ENCODE measurements around the gene THOC6.

DNA sequence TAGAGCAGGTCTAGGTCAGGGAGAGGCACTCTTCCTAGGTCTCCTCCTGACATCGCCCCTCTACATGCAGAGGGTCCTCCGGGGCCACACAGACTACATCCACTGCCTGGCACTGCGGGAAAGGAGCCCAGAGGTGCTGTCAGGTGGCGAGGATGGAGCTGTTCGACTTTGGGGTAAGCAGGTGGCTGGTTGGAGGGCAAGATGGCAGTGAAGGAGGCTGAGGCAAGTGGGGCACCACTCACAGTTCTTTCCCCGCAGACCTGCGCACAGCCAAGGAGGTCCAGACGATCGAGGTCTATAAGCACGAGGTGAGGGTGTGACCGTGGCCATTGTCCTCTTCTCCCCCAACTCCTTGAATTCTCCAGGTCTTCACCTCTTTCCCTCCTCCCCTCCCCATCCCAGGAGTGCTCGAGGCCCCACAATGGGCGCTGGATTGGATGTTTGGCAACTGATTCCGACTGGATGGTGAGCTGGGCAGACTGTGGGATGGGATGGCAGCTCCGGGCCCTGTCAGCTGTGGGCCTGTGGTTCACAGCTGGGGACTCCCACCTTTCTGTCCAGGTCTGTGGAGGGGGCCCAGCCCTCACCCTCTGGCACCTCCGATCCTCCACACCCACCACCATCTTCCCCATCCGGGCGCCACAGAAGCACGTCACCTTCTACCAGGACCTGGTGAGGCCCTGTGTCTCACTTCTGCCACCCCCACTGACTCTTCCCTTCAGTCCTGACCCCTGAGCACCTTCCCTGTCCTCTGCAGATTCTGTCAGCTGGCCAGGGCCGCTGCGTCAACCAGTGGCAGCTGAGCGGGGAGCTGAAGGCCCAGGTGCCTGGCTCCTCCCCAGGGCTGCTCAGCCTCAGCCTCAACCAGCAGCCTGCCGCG is 3.0 kb downstream of the THOC6 start:
- TF ChIP-seq EZH2phosphoT487 (IDR thresholded peaks at IDR 0.05; ENCODE audit: low read length) (no peak), EZH2 (optimal IDR thresholded peaks at IDR 0.05; ENCODE audit: low read depth, low read length) (no peak)
- TF ChIP-seq, protein P1, sequence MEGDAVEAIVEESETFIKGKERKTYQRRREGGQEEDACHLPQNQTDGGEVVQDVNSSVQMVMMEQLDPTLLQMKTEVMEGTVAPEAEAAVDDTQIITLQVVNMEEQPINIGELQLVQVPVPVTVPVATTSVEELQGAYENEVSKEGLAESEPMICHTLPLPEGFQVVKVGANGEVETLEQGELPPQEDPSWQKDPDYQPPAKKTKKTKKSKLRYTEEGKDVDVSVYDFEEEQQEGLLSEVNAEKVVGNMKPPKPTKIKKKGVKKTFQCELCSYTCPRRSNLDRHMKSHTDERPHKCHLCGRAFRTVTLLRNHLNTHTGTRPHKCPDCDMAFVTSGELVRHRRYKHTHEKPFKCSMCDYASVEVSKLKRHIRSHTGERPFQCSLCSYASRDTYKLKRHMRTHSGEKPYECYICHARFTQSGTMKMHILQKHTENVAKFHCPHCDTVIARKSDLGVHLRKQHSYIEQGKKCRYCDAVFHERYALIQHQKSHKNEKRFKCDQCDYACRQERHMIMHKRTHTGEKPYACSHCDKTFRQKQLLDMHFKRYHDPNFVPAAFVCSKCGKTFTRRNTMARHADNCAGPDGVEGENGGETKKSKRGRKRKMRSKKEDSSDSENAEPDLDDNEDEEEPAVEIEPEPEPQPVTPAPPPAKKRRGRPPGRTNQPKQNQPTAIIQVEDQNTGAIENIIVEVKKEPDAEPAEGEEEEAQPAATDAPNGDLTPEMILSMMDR (IDR thresholded peaks at IDR 0.05; ENCODE audit: low read length), result no peak
